ENCODE measurements around the gene NAA40.
A peak's percentile ranks its signal among the peaks of the same experiment; 100 is the strongest.

Gene NAA40

DNA sequence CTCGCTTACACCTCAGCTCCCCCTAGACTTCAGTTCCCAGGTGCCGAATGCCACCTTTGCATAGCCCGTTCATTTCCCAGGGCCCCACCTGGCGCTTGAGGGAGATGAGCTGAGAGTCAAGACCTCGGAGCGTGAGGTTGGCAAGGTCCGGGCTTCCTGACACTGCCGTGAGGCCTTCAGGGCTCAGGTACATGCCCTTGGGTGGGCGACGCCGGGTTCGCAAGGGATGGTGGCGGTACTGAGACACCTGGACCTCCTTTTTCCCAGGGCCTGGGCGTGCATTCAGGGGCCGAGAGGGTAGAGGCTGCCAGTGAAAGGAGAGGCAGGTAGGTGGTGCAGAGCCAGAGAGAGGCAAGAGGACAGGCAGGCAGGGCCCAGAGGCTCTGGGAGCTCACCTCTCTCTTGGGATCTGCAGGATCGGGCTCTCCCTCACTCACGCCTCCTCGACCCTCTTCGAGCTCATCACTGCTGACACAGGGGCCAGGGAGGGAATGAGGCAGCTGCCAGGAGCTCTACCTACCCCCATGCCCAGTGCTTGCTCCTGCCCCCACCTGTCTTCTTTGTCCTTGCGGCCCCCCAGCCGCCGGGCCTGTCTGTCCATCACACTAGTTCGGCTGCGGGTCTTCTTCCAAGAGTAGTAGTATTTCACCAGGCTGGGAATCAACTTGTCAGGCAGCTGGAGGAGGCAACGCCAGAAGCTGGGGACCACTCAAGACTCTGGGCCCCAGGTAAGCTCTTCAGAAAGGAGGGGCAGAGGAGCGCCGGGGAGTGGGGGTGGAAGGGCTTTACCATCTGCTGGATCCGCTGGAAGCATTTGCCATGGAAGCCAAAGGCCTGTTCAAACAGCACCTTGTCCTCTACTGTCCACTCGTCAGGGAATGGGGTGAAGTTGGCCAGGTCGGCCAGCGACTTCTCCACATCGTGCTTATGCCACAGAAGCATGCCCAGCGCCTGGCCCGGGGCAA lies 24.7 kb upstream of the NAA40 start:
- DNase-seq (ENCODE audit: low read depth): no peak

GRCh38 chr11:63914896-63915691 lies 23.7 kb upstream of the NAA40 start:
- DNase-seq (ENCODE audit: low read depth): no peak

- no peak for DNase-seq (ENCODE audit: low read depth)
These were observed 22.6 kb upstream of the NAA40 start for GRCh38 chr11:63915961-63916836.

DNA sequence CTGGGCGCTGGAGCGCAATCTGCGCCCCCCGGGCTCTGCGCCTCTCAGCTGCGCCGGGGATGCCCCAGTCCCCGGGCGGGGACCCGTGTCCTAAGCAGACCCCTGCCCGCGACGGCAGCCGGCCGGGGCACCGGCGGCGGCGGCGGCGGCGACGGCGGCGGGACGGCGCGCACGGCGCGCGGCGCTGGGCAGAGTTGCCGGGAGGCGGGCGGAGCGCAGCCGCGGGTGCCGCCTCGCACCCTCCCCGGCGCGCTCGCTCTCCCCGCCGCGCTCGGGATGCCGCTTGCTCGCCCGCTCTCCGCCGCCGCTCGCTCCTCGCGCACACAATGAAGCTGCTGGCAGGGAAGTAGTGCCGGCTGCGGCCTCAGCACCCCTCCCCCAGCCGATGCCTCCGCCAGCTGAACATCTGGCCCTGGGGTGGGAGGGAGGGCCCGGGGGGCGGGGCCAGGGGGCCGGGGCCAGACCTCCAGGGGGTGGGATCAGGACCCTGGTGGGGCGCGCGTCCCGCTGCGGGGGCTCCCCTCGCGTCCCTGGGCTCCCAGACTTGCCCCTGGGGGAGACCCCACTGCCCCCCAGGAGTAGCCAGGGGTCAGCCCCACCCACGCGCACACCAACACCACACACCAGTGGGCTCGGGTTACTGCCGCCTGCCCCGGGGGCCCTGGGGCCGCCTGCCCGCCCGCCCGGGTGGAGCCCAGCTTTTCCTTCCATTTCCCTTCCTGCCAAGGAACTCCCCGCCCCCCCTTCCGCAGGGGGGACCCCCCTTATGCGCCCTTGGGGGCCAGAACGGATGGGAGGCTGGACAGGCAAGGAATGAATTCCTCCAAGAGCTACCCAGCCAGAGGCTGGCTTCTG lies 21.7 kb upstream of the NAA40 start, which contains the start of gene RCOR2:
TSS of gene RCOR2 (minus strand) at position 328 of the 855 bp plus-strand sequence. CDS start 708 bp downstream, outside the sequence.
- peak; percentile 41 for DNase-seq (ENCODE audit: low read depth)

DNA sequence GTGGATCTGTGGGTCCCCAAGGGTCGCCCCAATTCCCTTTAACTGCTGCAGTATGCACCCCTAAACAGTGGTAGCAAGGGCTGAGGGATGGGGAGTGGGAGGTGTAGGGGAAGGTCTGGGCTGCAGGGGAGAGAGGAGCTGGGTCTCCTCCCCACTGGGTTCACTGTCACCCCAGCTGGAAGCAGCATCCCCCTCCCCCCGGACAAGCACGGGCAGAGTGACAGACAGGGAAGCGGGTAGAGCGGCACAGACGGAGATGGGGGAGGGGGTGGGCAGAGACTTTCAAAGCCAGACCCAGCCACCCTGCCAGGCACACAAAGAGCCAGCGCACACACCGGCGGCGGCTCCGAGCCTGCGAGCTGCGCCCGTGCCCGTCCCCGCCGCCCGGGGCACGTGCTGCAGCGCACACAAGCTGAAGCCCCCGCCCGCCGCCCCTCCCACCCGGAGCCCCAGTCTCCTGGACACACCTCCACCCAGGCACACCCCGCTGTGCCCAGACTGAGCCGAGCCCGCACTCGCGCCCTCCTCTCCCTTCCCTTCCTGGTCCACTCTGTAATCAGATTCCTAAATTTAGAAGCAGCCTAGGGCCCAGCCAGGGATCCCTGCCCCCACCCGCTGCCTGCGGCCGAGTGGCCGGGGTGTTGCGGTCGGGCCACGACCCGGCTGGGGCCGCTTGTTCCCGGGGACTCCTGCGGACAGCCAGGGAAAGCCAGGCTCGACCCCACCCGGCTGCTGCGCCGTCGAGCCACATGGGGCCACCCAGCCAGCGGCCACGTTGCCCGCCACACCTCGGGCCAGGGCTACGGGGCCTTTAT lies 20.9 kb upstream of the NAA40 start:
- DNase-seq (ENCODE audit: low read depth): no peak

- DNase-seq (ENCODE audit: low read depth): no peak
These were observed 20.2 kb upstream of the NAA40 start for GRCh38 chr11:63918507-63919191.

DNA sequence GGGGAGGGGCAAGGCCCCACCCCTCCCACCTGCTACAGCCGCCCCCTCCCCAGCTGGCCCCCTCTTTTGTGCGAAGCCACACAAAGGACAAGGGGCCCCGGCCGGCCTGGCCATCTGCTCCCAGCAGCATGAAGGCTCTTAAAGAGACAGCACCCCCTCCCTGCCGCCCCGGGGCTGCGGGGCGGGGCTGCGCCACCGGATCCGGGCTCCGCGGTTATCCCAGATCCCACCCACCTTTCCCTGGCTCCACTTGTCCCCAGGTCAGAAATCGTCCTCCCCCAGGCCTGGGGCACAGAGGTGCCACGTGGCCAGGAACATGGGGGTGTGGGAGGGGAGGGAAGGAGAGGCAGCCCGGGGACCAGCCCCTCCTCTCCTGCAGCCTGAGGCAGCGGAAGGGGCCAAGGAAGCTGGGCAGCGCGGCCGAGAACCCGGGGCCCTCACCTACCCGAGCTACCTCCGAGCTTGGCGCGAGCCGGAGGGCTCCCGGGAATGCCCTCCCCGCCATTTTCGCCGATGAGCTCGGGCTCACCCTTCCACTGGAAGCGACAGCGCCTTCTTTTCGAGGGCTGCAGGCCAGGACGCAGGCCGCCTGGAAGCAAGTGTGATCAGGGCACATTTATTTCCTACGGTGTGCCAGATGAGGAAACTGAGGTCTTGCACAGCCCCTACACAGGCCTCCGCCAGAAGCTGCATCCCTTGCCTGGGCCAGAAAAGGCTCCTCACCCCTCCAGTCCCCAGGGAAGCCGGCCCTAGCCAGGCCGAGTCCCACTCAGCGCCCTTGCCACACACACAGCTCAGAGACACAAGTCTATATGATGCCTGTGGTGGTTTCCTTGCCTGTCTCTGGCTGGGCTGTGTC lies 19.3 kb upstream of the NAA40 start:
- DNase-seq (ENCODE audit: low read depth): no peak

DNA sequence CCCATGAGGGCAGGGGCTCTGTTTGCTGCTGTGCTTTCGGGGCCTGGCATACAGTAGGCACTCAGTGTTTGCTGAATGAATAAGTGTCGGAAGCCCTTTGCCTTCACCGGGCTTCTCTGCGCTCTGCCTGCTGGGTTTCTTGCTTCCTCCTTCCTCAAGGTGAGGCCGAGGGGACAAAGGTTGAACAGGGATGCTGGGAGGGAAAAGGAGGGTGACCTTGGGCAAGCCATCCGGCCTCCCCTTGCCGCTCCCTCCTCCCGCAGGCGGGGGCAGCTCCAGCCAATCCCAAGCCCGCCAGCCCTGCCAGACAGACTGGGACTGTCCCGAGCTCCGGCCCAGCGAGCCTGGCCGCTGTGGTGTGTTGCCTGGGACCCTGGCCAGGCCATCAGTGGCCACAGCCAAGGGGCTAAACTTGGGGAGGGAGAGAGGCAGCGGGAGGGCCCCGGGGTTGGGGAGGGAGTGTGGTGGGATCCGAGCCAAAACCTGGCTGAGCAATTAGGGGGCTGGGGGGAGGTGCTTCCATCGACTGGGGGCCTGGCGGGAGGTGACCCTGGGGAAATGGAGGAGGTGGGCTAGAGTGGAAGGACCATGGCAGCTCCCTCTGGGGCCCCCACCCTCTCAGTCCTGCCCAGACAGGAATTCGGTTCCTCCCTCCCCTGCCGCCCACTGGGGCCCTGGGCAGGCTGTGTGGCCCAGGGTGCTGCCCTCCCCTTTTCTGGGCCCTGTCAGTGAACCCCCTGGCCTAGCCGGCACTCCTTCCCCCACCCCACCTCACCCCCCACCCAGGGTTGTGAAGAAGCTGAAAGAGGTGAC lies 18.5 kb upstream of the NAA40 start:
- no peak for DNase-seq (ENCODE audit: low read depth)

- DNase-seq (ENCODE audit: low read depth): no peak
These were observed 17.8 kb upstream of the NAA40 start for GRCh38 chr11:63920939-63921417.

- no peak for DNase-seq (ENCODE audit: low read depth)
These were observed 16.1 kb upstream of the NAA40 start for GRCh38 chr11:63922673-63923192.

GRCh38 chr11:63923319-63923718 lies 15.5 kb upstream of the NAA40 start:
- no peak for DNase-seq (ENCODE audit: low read depth)

DNA sequence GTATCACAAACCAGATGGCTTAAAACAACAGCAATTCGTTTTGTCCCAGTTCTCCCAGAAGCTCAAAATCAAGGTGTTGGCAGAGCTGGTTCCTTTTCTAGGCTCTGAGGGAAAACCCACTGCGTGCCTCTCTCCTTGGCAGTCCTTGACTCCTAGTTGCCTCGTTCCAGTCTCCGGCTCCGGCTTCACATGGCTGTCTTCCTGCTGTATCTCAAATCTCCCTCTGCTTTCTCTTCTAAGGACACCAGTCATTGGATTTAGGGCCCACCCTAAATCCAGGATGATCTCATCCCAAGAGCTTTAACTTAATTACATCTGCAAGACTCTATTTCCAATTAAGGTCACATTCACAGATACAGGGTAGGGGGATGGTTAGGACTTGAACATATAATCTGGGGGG lies 9.2 kb upstream of the NAA40 start:
- no peak for DNase-seq (ENCODE audit: low read depth)

- DNase-seq (ENCODE audit: low read depth): no peak
These were observed 7.8 kb upstream of the NAA40 start for GRCh38 chr11:63931045-63931444.

GRCh38 chr11:63931876-63932275 lies 6.9 kb upstream of the NAA40 start:
- no peak for DNase-seq (ENCODE audit: low read depth)

DNA sequence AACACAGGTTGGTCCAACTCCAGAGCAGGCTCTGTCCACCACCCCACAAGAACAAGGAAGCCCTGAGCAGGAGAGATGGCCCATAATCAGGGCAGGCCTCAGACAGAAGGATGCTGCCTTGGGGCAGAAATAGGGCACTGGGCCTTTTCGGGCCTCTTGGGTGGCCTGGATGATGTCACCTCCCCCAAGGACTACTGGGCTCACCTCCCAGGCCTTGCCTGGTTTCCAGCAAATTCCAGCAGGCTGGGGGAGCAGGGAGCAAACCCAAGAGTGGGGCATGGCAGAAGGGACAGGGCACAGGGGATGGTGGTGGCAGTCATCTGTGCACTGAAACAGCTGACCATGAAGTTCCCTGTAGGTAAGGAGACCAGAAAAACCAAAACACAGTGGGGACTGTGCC lies 5.3 kb upstream of the NAA40 start:
- DNase-seq (ENCODE audit: low read depth): no peak

GRCh38 chr11:63937713-63938478 lies 906 bp upstream of the NAA40 start:
- DNase-seq (ENCODE audit: low read depth): no peak
